Measurements from ENCODE around the gene ABTB2. TPM values are rescaled to one million over a fixed set of nuclear protein-coding genes. Genes with fewer than 3 reads are reported as not detected.

Gene ABTB2
- total RNA-seq, 1 experiment from 2014 or later = 3.6 TPM

- H3K4me1 Mint-ChIP-seq (ENCODE audit: low read depth, unreplicated experiment) = peaks cover 13% of the 10 kb centered on the region
- no peak overlapping the region for H3K4me3 ChIP-seq (ENCODE audit: low read depth, low read length)
- peaks cover 6% of the 10 kb centered on the region for H3K4me1 ChIP-seq
- intact Hi-C loops (cut with micrococcal nuclease; ENCODE audit: unreplicated experiment) = no loop called here
- H3K9me3 ChIP-seq = no peaks in the 10 kb centered on the region
- BruUV-seq (replicated peaks) = no TSS peak
- no peaks in the 10 kb centered on the region for H3K27me3 Mint-ChIP-seq (ENCODE audit: insufficient read depth, unreplicated experiment)
- H3K4me3 Mint-ChIP-seq (ENCODE audit: unreplicated experiment) = no peak overlapping the region
- no peak overlapping the region for H3K27ac Mint-ChIP-seq (ENCODE audit: unreplicated experiment)
- H3K36me3 ChIP-seq (ENCODE audit: control insufficient read depth, insufficient read depth, low read length) = no peaks in the 10 kb centered on the region
- H3K27me3 ChIP-seq (replicated peaks; ENCODE audit: control insufficient read depth, insufficient read depth, low read length) = no peaks in the 10 kb centered on the region
- no peaks in the 10 kb centered on the region for H3K36me3 Mint-ChIP-seq (ENCODE audit: insufficient read depth, unreplicated experiment)
- no peak for DNase-seq
- TF ChIP-seq, protein P1, sequence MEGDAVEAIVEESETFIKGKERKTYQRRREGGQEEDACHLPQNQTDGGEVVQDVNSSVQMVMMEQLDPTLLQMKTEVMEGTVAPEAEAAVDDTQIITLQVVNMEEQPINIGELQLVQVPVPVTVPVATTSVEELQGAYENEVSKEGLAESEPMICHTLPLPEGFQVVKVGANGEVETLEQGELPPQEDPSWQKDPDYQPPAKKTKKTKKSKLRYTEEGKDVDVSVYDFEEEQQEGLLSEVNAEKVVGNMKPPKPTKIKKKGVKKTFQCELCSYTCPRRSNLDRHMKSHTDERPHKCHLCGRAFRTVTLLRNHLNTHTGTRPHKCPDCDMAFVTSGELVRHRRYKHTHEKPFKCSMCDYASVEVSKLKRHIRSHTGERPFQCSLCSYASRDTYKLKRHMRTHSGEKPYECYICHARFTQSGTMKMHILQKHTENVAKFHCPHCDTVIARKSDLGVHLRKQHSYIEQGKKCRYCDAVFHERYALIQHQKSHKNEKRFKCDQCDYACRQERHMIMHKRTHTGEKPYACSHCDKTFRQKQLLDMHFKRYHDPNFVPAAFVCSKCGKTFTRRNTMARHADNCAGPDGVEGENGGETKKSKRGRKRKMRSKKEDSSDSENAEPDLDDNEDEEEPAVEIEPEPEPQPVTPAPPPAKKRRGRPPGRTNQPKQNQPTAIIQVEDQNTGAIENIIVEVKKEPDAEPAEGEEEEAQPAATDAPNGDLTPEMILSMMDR (IDR thresholded peaks at IDR 0.05; ENCODE audit: insufficient read depth in 1 of 2, low read depth in 1 of 2, low read length in 1 of 2, severe bottlenecking in 1 of 2, unreplicated experiment in 1 of 2) = no peak
- ChIA-PET POLR2A (no interaction called here), CTCF (interaction anchor here (1.2 kb wide), 1 partner anchor 32 kb away, joined by 4 read pairs; no protein-coding TSS in a partner anchor)
- H3K9me3 Mint-ChIP-seq (ENCODE audit: unreplicated experiment) = no peaks in the 10 kb centered on the region
Observed at GRCh38 chr11:34206407-34207300, 151.2 kb downstream of the ABTB2 start.

DNA sequence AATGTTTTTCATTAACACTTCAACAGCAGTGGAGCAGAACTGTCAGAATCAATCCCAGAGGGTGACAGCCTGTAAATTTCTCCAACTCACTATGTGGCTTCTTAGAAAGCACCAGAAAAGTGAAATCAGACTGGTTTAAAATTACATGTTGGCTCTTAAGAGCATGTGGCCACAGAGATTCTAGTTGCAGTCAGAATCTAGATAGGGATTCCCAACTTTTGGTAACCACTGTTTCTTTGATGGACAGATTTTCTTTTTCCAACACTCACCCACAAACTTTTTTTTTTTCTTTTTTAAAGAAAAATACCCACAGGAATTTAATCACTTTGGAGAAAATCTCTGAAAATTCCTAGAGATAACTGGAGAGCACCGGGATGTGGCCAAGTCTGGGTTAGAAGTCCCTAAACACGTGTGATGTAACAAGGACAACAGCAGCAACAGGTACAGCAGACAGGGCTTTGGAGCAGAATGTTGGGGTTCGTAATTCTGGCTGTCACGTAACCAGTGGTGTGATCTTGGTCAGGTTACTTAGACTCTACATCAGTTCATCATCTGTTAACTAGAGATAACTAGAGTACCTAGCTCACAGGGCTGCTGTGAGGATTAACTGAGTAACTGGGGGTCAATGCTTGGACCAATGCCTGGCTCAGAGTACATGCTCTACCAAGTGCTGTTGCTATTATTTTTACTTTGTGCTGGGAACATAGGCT is 152.3 kb downstream of the ABTB2 start:
- Histone ChIP-seq H3K36me3 (ENCODE audit: control insufficient read depth, insufficient read depth, low read length) (no peaks in the 10 kb centered on the region), H3K27me3 (replicated peaks; ENCODE audit: control insufficient read depth, insufficient read depth, low read length) (no peaks in the 10 kb centered on the region), H3K4me1 (peaks cover 6% of the 10 kb centered on the region), H3K9me3 (no peaks in the 10 kb centered on the region), H3K4me3 (ENCODE audit: low read depth, low read length) (no peak overlapping the region)
- DNase-seq = no peak
- intact Hi-C loops (cut with micrococcal nuclease; ENCODE audit: unreplicated experiment) = no loop called here
- Mint-ChIP-seq H3K27ac (ENCODE audit: unreplicated experiment) (no peak overlapping the region), H3K9me3 (ENCODE audit: unreplicated experiment) (no peaks in the 10 kb centered on the region), H3K4me1 (ENCODE audit: low read depth, unreplicated experiment) (peaks cover 13% of the 10 kb centered on the region), H3K36me3 (ENCODE audit: insufficient read depth, unreplicated experiment) (no peaks in the 10 kb centered on the region), H3K4me3 (ENCODE audit: unreplicated experiment) (no peak overlapping the region), H3K27me3 (ENCODE audit: insufficient read depth, unreplicated experiment) (no peaks in the 10 kb centered on the region)
- TF ChIP-seq, protein P1 (IDR thresholded peaks at IDR 0.05; ENCODE audit: insufficient read depth in 1 of 2, low read depth in 1 of 2, low read length in 1 of 2, severe bottlenecking in 1 of 2, unreplicated experiment in 1 of 2) = no peak
- CTCF ChIA-PET = no interaction called here
- POLR2A ChIA-PET = no interaction called here
- no TSS peak for BruUV-seq (replicated peaks)

GRCh38 chr11:34204396-34205279 is 153.2 kb downstream of the ABTB2 start:
- TF ChIP-seq, protein P1 (IDR thresholded peaks at IDR 0.05; ENCODE audit: insufficient read depth in 1 of 2, low read depth in 1 of 2, low read length in 1 of 2, severe bottlenecking in 1 of 2, unreplicated experiment in 1 of 2) = no peak
- intact Hi-C loops (cut with micrococcal nuclease; ENCODE audit: unreplicated experiment) = no loop called here
- peak overlapping the region; percentile 5 for H3K27ac Mint-ChIP-seq (ENCODE audit: unreplicated experiment)
- no peak overlapping the region for H3K4me3 Mint-ChIP-seq (ENCODE audit: unreplicated experiment)
- H3K4me1 Mint-ChIP-seq (ENCODE audit: low read depth, unreplicated experiment) = peaks cover 13% of the 10 kb centered on the region
- H3K4me1 ChIP-seq = peaks cover 6% of the 10 kb centered on the region
- H3K9me3 ChIP-seq = no peaks in the 10 kb centered on the region
- no TSS peak for BruUV-seq (replicated peaks)
- H3K27me3 Mint-ChIP-seq (ENCODE audit: insufficient read depth, unreplicated experiment) = no peaks in the 10 kb centered on the region
- no peaks in the 10 kb centered on the region for H3K36me3 ChIP-seq (ENCODE audit: control insufficient read depth, insufficient read depth, low read length)
- H3K9me3 Mint-ChIP-seq (ENCODE audit: unreplicated experiment) = no peaks in the 10 kb centered on the region
- H3K36me3 Mint-ChIP-seq (ENCODE audit: insufficient read depth, unreplicated experiment) = no peaks in the 10 kb centered on the region
- no peak for DNase-seq
- ChIA-PET POLR2A (no interaction called here), CTCF (no interaction called here)
- H3K4me3 ChIP-seq (ENCODE audit: low read depth, low read length) = no peak overlapping the region
- H3K27me3 ChIP-seq (replicated peaks; ENCODE audit: control insufficient read depth, insufficient read depth, low read length) = no peaks in the 10 kb centered on the region

All from Caco-2 (cell line).